DMS53 treated with DMSO at 0.1 percent for 48 hours (cell line): ENCODE data around the gene NRAP.

Experiments used
- DNase-seq: peaks from one replicate; lab custom pipeline; 2025; ENCODE audit not compliant: unreplicated experiment; lab: John Stamatoyannopoulos, UW

NRAP gene

DNA sequence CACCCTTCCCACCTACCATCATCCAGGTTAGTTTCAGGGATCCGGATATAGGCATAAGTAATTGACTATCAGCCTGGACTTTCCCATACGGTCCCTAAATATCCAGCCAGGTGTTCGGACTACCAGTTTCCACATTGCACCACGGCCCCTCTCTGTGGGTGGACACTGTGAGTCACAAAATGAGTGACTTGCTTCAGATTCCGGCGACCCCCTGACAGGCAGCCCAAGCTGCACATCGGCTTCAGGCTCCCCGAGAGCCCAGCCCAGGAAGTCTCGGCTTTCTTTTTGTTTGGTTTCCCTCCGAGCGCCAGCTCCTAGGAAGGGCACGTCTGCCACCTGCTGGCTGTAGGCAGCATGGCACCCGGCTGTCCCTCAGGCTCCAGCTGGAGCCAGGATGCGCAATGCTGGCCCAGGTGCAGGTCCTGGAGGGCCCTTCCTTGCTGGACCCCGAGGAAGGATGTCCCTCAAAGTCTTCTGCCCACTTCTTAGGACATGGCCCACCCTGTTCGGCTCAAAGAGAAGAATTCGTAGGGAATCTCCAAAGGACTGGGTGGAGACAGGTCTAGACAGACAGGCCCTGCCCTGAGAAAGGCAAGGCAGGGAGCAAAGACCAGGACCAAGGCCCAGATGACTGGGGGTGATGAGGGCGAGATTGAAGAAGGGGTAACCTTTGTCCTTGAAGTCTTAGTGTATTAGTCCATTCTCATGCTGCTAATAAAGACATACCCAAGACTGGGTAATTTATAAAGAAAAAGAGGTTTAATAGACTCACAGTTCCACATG is 100.3 kb downstream of the NRAP start:
- DNase-seq, result peak; percentile 62

GRCh38 chr10:113562704-113563103 is 101.1 kb downstream of the NRAP start:
- no peak for DNase-seq

- no peak for DNase-seq
Observed at GRCh38 chr10:113562069-113562468, 101.8 kb downstream of the NRAP start.

GRCh38 chr10:113561214-113561613 is 102.6 kb downstream of the NRAP start:
- DNase-seq, result no peak

DNA sequence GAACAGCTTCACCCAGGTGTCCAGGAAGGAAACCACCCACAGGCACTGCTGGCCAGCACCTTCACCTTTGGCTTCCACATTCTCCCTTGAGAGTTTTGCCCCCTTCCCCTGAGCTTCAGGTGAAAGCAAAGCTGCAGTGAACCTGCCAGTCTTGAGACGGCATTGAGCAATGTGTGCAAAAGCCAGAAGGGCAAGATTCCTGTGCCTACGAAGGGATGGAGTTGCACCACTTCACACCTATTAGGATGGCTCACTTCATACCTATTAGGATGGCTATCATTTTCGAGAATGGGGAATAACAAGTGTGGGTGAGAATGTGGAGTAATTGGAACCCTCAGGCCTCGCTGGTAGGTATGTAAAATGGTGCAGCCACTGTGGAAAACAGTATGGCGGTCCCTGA is 103.8 kb downstream of the NRAP start:
- DNase-seq, result no peak

DNA sequence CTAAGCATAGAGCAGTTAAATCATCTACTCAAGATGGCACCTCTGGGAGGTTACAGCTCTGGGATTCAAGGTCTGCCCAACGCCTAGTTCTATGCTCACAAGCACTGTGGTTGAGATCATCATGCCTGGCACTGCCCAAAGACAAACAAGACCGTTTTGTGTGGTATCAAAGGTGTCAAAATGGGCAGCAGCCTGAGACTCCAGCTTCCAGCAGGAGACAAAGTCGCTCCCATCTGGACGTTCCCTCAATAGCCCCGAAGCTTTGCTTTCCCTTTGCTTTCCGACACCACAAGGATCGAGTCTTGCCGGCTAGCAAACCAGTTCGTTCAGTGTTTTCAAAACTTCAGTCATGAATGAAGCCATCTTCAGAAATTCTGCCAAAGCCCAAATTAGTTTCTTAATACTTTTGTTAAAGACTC is 105.9 kb downstream of the NRAP start:
- no peak for DNase-seq

GRCh38 chr10:113557424-113557862 is 106.4 kb downstream of the NRAP start:
- DNase-seq, result no peak

DNA sequence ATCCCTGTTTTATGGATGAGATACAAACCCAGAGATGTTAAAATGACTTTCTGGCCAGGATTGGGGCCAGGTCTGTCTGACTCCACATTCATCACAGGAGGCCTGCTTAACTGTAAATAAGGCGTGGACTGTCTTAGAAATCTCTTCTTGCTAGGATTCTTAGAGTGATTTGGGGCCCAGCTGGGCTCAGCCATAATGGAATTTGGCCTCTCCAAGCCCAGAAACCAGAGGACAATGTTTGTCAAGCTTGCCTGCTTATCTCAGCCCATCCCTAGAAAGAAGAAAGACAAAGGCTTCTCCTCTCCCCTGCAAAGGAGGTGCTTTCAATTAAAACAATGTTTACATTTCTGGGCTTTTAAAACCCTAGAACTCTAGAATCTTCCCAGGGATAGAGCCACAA is 108.1 kb downstream of the NRAP start:
- DNase-seq, result no peak

GRCh38 chr10:113555245-113555644 is 108.6 kb downstream of the NRAP start:
- no peak for DNase-seq

- no peak for DNase-seq
Observed at GRCh38 chr10:113554214-113554613, 109.6 kb downstream of the NRAP start.

DNA sequence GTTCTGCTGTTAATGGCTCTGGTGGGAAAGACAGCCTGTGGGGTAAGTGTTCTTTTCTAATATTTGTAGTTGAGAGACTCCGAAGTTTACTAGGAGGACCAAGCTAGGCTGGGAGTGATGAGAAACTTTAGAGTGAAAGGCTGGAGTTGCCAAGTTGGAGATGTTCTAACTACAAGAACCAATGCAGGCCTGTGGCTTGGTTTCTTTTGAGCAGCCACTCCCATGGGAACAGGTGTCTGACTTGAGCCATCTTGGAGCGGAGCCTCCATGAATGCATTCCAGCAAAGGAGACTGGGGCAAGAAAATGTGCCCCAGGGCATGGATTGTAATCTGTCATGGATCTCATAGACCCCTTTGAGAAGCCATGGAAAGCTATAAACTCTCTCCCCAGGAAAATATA is 110.7 kb downstream of the NRAP start:
- no peak for DNase-seq

DNA sequence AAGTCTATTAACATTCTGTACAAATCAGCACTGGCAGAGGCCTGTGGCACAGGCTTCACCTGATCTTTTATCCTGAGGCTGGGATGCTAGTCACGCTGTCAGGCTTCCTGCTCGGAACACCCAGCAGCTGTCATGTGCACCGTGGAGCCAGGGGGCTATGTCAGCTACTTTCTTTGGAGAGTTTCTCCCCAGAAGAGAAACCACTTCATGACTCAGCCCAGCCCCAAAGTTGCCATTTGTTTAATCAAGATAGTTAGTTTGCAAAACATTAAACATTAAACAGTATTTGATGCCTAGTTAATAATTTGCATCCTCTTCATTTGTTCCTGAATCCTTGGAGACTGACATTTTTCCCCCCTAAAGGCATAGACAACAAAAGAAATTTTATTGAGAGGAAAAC is 111.1 kb downstream of the NRAP start, which contains the start of gene HABP2:
Gene HABP2 (plus strand): TSS at position 353 of the 400 bp plus-strand sequence. CDS start 69 bp downstream, outside the sequence.
- DNase-seq, result peak; percentile 5

DNA sequence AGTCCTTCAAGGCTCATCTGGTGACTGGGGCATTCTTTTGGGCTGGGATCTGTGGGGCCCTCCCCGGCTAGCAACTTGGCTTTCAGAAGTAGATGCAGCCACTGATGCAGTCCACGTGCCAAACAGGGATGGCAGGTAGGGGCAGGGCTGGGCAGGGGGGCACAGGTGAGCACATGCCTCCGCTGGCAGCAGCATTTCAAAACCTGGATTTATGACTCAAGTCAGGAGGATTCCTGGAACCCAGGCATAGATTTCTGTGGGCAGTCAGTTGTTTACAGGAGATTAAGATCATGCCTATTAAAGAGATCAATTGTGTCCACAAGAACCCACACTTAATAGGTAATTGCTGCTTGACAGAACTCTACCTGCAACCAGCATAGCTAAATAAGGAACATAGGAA is 111.8 kb downstream of the NRAP start:
- no peak for DNase-seq

- peak; percentile 40 for DNase-seq
Observed at GRCh38 chr10:113550365-113550764, 113.5 kb downstream of the NRAP start.

GRCh38 chr10:113549856-113550255 is 114.0 kb downstream of the NRAP start:
- no peak for DNase-seq

GRCh38 chr10:113547426-113547825 is 116.4 kb downstream of the NRAP start:
- no peak for DNase-seq

DNA sequence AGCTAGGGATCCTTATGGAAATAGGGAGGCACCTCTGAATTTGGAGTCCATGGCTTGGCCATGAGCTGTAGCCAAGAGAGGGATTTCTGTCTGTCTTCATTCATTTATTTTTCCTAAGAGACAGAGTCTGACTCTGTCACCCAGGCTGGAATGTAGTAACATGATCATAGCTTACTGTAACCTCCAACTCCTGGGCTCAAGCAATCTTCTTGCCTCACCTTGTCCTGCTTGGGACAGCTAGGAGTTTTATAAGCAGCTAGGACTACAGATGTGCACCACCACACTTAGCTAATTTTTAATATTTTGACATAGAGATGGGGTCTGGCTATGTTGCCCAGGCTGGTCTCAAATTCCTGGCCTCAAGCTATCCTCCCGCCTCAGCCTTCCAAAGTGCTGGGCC is 119.4 kb downstream of the NRAP start:
- no peak for DNase-seq

DNA sequence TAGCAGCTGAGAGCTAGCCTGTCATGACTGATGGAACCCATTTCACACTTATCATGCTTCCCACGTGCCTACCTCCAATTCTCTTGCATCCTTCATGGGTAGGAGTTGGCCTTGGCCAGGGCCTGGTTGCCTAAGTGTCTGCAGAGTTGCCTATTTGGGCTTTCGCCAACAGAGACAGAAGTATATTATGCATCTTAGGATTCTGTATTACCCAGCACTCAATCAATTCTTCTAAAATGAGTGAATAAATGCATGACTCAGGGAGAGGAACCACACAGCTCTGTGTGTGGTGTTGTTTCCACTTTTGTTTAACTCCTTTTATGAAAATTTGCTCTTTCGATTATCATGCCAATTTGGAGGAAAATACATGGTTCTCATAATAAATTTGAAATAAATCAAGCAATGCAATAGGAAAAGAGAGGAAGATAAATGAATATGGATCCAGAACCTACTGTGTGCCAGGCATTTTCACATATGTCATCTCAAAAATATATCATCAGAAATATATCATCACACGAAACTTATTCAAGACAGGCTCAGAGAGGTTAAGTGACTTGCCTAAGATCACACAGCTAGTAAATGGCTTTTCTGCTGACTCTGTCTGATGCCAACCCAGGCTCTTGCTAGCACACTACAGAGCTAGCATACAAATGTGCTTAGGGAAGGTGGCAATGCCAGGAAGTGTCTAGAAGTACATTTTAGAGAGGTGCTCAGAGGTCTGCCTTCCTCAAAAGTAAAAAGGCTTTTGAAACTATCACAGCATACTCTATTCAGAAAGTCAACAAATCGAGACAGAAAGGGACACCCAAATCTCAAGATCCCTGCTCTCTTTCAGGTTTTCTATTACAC is 120.5 kb downstream of the NRAP start:
- no peak for DNase-seq

GRCh38 chr10:113541549-113541927 is 122.3 kb downstream of the NRAP start:
- DNase-seq, result no peak

DNA sequence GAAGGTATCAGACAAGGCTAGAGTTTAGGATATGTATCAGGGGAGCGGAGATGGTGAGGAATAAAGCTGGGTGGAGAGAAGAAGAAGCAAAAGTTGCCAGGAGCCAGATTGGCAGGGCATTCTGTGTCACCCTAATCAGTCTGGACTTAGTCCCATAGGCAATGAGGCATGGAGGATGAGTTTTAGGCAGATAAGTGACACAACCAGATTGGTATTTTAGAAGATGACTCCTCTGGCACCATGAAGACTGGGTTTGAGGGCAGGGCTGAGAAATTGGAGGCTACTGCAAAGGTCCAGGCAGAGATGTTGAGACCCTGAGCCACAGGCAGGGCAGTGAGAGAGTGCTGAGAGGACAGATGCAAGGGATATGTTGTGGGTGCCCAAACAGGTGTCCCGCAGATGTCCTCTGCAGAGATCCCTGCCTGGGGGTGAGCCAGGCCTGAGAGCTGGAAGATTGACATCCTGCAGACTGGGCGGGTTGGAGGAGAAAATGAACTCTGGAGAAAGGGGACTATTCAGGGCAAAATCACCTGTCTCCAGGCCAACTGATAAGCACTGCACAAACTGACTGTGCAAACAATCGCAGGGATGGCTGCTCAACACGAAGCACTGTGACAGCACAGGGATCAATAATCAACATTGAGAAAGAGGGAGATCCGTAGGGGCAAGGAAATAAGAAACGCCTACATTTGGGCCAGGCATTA is 122.8 kb downstream of the NRAP start:
- no peak for DNase-seq

DNA sequence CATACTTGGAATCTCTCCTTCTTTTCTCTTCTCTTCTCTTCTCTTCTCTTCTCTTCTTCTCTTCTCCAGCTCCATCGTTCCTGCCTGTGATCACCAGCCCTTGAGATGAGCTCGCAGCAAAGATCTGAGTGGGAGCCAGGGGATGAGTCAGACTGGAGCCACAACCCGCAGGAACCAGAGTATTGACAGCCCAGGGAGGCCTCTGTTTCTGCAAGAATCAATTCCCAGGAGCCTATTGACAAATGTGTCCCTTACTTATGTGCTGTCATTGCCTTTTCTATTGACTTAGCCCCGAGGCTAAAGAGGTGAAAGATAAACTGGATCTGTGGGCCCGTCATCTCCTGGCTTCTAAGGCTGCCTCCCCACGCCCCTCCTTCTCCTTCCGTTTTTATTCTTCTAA is 124.1 kb downstream of the NRAP start:
- no peak for DNase-seq
